Measurements from ENCODE around the gene PSMD14. TPM values are rescaled to one million over a fixed set of nuclear protein-coding genes. Genes with fewer than 3 reads are reported as not detected.

PSMD14 gene
- total and polyA plus RNA-seq, 2 of the 13 experiments (the other 11 are each of a cell fraction or from before 2014, with no cell fraction given): 60.6 to 149 TPM

- Histone ChIP-seq H2AFZ (ENCODE audit: low read length) (no peak overlapping the region), H3K9ac (ENCODE audit: insufficient read depth, low read depth, low read length) (no peak overlapping the region), H3K4me1 (ENCODE audit: insufficient read depth, low read length) (peaks cover 31% of the 10 kb centered on the region), H3K27ac (ENCODE audit: extremely low read length, insufficient read depth, low read length) (no peak overlapping the region), H3K4me3 (replicated peaks in 1 of 3; ENCODE audit: insufficient read depth in 1 of 3, low read depth in 2 of 3, low read length in 3 of 3) (no peak overlapping the region), H3K4me2 (ENCODE audit: low read depth, low read length) (no peak overlapping the region), H3K9me3 (ENCODE audit: low read length) (no peaks in the 10 kb centered on the region), H4K20me1 (ENCODE audit: insufficient read depth, low read length) (no peaks in the 10 kb centered on the region), H3K27me3 (ENCODE audit: control insufficient read depth in 1 of 2, insufficient read depth in 2 of 2, low read length in 2 of 2) (peaks cover 13 to 26% of the 10 kb centered on the region in 2 experiments), H3K79me2 (ENCODE audit: insufficient read depth, low read length) (no peaks in the 10 kb centered on the region), H3K36me3 (replicated peaks in 1 of 2; ENCODE audit: control insufficient read depth in 1 of 2, insufficient read depth in 2 of 2, low read length in 2 of 2) (peaks cover 0 to 8% of the 10 kb centered on the region in 2 experiments; a peak in 2 of 5 replicates)
- POLR2A ChIA-PET: no interaction called here
- in situ Hi-C loops (cut with HindIII; ENCODE audit: extremely low pct_ligation_motif_present, low pct_unique_long_range_greater_than_20kb) (no loop called here), intact Hi-C loops (cut with micrococcal nuclease; ENCODE audit: unreplicated experiment) (no loop called here)
- DNase-seq (ENCODE audit: low spot score) (no peak), FAIRE-seq (no peak), ATAC-seq (no peak)
- CTCF ChIA-PET (ENCODE audit: low intra/inter-chr PET ratio, low total read pairs): no interaction called here
- TF ChIP-seq SKI (IDR thresholded peaks at IDR 0.05; ENCODE audit: partially characterized antibody) (no peak), ZSCAN9 (CRISPR knock-in tag; IDR thresholded peaks at IDR 0.05; ENCODE audit: borderline replicate concordance) (no peak), SOX6 (IDR thresholded peaks at IDR 0.05) (no peak), SOX6 (CRISPR knock-in tag; IDR thresholded peaks at IDR 0.05) (no peak), ZNF776 (CRISPR knock-in tag; IDR thresholded peaks at IDR 0.05) (no peak), ZFYVE20 (CRISPR knock-in tag; IDR thresholded peaks at IDR 0.05; ENCODE audit: borderline replicate concordance, low read depth) (no peak), ELF1 (CRISPR knock-in tag; IDR thresholded peaks at IDR 0.05) (no peak), NR2F6 (IDR thresholded peaks at IDR 0.05) (no peak), NR2F6 (CRISPR knock-in tag; IDR thresholded peaks at IDR 0.05) (no peak), KDM2A (CRISPR knock-in tag; IDR thresholded peaks at IDR 0.05; ENCODE audit: borderline replicate concordance, low read depth) (no peak), ZNF7 (CRISPR knock-in tag; IDR thresholded peaks at IDR 0.05) (no peak), ZNF567 (CRISPR knock-in tag; IDR thresholded peaks at IDR 0.05; ENCODE audit: borderline replicate concordance) (no peak), ZNF660 (CRISPR knock-in tag; IDR thresholded peaks at IDR 0.05; ENCODE audit: borderline replicate concordance, low read depth) (no peak), GABPA (IDR thresholded peaks at IDR 0.05; ENCODE audit: low read depth, low read length) (no peak), GABPA (CRISPR knock-in tag; IDR thresholded peaks at IDR 0.05; ENCODE audit: low read depth) (no peak), ZBTB34 (CRISPR knock-in tag; IDR thresholded peaks at IDR 0.05) (no peak), ZNF292 (CRISPR knock-in tag; IDR thresholded peaks at IDR 0.05; ENCODE audit: borderline replicate concordance, low read depth) (no peak), FOSL1 (CRISPR knock-in tag; IDR thresholded peaks at IDR 0.05; ENCODE audit: borderline replicate concordance) (no peak), SP1 (IDR thresholded peaks at IDR 0.05) (no peak), SP1 (CRISPR knock-in tag; IDR thresholded peaks at IDR 0.05) (no peak), ZNF564 (CRISPR knock-in tag; IDR thresholded peaks at IDR 0.05) (no peak), KLF6 (CRISPR knock-in tag; IDR thresholded peaks at IDR 0.05) (no peak), CEBPG (CRISPR knock-in tag; IDR thresholded peaks at IDR 0.05) (no peak), HOXA7 (CRISPR knock-in tag; IDR thresholded peaks at IDR 0.05) (no peak)
- BruUV-seq (replicated peaks): no TSS peak
These were observed 104.1 kb downstream of the PSMD14 start for GRCh38 chr2:161412346-161412745.

All from HepG2 (cell line).